B cell (primary cell): Measurements from ENCODE around the gene RAD51B.

ENCODE experiments used
- EZH2 ChIP-seq: IDR thresholded peaks from 2 replicates; pipeline ENCODE4 v1.6.1; 2012; ENCODE audit warnings: borderline replicate concordance, low read depth, mild to moderate bottlenecking, moderate library complexity, low read length; ENCODE audit not compliant: insufficient read depth, poor library complexity, severe bottlenecking
- TF ChIP-seq, protein P1 (sequence below): fragments of 200-600 bp; IDR thresholded peaks from one replicate; pipeline ENCODE4 v1.8.0; 2022; ENCODE audit warnings: antibody characterized with exemption, mild to moderate bottlenecking

- TF ChIP-seq, protein P1, sequence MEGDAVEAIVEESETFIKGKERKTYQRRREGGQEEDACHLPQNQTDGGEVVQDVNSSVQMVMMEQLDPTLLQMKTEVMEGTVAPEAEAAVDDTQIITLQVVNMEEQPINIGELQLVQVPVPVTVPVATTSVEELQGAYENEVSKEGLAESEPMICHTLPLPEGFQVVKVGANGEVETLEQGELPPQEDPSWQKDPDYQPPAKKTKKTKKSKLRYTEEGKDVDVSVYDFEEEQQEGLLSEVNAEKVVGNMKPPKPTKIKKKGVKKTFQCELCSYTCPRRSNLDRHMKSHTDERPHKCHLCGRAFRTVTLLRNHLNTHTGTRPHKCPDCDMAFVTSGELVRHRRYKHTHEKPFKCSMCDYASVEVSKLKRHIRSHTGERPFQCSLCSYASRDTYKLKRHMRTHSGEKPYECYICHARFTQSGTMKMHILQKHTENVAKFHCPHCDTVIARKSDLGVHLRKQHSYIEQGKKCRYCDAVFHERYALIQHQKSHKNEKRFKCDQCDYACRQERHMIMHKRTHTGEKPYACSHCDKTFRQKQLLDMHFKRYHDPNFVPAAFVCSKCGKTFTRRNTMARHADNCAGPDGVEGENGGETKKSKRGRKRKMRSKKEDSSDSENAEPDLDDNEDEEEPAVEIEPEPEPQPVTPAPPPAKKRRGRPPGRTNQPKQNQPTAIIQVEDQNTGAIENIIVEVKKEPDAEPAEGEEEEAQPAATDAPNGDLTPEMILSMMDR = no peak
- no peak for TF ChIP-seq EZH2
These were observed 463.1 kb downstream of the RAD51B start for GRCh38 chr14:68282479-68283377.
